Fibroblast of mammary gland (primary cell): Measurements from ENCODE around the gene PIK3C3.

ENCODE experiments used
- DNase-seq: peaks from one replicate; pipeline ENCODE4 v3.0.0-alpha.2; 2010; ENCODE audit warnings: low read depth
- H3K4me3 ChIP-seq: 2 replicates; pipeline ENCODE4 v1.5.1; 2011; ENCODE audit warnings: low read depth, mild to moderate bottlenecking, low read length, moderate library complexity; ENCODE audit not compliant: control insufficient read depth
- TF ChIP-seq, protein P1 (sequence below): conservative IDR thresholded peaks from 2 replicates; pipeline ENCODE4 v1.5.1; 2011; ENCODE audit warnings: low read depth, low read length, inconsistent platforms; ENCODE audit not compliant: control insufficient read depth, insufficient read depth

PIK3C3 gene

DNA sequence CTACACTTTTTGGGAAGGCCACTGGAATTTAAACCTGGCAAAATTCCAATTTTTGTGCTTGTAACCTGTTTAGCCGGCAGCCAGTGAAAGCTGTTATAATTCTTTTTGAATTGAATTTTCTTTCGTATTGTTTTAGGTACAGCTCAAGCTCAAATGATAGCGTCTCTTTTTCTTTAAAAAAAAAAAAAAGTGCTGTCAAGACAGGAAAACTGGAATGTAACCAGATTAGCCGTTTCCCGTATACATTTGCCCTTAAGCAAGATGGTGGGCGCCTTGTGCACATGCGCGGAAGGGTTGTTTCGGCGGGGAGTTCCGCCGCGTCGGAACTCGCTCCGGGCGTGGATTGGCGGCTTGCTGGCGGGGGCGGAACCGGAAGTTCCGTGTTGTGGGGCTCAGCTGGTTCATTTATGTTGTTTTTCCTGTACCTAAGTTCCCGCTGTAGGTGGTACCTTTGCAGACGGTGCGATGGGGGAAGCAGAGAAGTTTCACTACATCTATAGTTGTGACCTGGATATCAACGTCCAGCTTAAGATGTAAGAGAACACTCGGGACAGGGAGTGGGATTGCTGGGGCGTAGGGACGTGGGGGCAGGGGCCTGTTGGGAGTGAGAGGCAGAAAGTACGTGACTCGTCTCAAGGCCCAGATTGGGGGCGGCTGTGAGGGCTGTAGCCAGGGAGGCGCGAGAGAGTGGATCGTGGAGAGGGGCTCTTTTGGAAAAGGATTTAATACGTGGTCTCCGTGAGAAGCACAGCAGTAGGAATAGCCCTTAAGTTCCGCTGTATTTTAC is at the start of gene PIK3C3:
Gene PIK3C3, plus strand, starts transcription at position 408 of the 787 bp plus-strand sequence. Its CDS starts 58 bp downstream, at position 466.
- peak; percentile 97 for DNase-seq
- peak within 1 kb of the TSS; percentile 97 for H3K4me3 ChIP-seq

DNA sequence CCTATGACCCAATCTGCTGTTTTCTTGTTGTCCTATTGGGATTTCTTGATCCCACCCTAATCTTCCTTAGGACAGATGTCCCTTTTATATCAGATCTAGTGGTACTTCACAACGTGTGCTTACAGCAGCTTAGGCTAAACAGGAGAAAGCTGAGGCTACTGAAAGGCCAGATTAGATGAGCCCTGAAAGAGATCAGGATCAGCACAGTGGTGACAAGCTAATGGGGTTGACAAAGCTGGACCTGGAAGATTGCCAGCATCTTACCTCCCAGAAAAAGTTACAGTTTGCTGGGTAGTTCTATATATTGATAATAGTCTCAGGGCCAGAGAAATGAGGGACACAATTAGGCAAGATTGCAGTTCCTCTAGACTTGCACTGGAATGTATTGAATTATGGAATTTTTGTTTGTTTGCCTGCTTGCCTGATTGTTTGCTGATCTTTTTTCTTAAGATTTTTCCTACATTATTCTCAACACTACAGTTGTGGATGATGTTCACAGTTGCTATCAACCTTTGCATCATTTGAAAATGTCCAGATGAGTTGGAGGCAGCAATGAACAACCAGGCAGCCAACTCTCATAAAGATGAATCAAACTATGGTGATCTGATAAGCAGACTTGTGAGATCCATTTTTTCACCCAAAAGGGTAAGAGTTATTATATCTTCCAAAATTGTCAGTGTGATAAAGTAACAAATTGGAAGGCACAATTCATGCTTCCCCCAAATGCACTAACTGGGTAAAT is 49.1 kb upstream of the PIK3C3 start:
- TF ChIP-seq, protein P1, sequence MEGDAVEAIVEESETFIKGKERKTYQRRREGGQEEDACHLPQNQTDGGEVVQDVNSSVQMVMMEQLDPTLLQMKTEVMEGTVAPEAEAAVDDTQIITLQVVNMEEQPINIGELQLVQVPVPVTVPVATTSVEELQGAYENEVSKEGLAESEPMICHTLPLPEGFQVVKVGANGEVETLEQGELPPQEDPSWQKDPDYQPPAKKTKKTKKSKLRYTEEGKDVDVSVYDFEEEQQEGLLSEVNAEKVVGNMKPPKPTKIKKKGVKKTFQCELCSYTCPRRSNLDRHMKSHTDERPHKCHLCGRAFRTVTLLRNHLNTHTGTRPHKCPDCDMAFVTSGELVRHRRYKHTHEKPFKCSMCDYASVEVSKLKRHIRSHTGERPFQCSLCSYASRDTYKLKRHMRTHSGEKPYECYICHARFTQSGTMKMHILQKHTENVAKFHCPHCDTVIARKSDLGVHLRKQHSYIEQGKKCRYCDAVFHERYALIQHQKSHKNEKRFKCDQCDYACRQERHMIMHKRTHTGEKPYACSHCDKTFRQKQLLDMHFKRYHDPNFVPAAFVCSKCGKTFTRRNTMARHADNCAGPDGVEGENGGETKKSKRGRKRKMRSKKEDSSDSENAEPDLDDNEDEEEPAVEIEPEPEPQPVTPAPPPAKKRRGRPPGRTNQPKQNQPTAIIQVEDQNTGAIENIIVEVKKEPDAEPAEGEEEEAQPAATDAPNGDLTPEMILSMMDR = no peak
- no peak overlapping the region for H3K4me3 ChIP-seq
- no peak for DNase-seq

More for the DNA sequence above, at the start of gene PIK3C3:
- TF ChIP-seq, protein P1 = no peak

DNA sequence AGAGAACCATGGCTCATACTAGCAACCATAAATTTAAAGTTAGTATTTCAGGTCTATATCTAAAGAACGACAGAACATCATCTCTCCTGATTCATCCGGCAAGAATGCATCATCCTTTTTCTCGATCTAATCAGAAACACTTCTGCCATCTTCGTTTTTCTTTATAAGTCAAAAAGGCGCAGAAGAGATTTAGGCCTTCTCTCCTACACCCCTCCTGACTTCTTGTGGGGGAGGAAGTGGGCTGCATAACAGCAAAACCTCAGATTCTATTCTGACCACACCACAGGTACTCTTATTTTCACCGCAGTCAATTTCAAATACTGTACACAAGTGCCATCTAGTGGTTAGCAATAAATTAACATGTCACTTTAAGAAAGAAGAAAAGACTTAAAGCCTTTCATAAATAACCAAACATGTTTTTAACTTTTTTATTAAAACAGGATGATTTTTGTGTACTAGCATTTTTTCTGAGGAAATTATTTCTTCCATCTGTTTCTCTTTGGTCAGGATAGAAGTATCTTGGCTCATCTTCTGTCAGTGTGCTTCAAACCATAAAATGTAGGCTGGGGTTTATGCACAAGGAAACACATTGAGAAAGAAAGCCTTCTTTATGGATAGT is 48.4 kb upstream of the PIK3C3 start:
- peak; percentile 62 for DNase-seq
- peak overlapping the region; percentile 31 for H3K4me3 ChIP-seq
- TF ChIP-seq, protein P1 = peak; percentile 57

DNA sequence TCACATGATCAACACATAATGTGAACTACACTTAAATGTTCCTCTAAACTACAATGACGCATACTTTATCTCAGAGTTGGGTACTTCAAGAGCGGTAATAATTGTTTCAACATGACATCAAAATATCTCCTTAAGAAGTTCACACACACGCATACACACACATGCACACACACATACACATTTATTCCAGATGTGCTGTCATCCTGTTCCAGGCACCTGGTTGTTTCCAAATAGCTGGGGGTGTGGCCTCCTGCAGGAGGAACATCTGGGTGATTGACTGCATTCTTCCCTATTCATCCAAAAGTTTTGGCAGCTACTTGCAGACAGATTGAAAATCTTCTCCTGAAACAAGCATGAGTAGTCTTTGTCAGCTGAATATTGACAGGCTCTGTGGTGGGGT is 37.9 kb upstream of the PIK3C3 start:
- DNase-seq = peak; percentile 64
- TF ChIP-seq, protein P1 = no peak

DNA sequence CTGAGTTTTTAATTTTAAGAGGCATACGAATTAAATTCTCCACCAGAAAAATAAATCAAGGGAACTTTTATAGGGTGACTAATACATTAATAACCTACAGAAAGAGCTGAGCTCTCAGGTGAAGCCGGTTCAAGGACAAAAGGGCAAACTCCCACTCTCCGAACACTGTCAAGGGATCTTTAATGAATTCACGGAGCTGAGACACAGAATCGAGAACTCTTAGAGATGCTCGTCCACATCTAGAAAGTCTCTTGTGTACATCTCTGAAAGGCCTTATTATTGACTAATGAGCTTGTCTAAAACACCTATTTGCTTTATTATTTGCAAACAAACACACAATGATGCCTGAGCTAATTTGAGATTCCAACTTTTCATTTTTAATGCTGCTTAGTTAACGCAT is 33.3 kb upstream of the PIK3C3 start:
- TF ChIP-seq, protein P1 = no peak
- DNase-seq = no peak
- no peak overlapping the region for H3K4me3 ChIP-seq

More for the DNA sequence above, 37.9 kb upstream of the PIK3C3 start:
- H3K4me3 ChIP-seq = no peak overlapping the region

DNA sequence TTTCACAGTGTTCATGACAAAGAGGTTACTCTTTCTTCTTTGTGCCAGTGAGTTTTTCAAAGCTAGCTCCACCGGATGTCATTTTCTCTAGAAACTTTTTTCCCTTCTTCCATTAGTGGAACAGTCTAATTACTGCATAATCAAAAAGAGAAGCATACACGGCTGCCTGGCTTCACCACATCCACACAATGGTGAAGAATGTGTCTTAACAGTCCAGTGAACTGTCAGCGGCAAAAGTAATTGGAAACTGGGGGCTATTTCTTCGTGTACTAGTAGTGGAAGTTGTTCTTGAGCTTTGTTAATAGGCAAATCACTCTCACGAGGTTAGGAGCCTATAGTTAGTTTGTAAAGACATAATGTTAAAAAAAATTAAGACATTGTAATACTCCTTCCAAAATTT is 32.9 kb upstream of the PIK3C3 start:
- DNase-seq = no peak
- TF ChIP-seq, protein P1 = no peak
- no peak overlapping the region for H3K4me3 ChIP-seq
